ENCODE measurements around the gene MYT1.

DNA sequence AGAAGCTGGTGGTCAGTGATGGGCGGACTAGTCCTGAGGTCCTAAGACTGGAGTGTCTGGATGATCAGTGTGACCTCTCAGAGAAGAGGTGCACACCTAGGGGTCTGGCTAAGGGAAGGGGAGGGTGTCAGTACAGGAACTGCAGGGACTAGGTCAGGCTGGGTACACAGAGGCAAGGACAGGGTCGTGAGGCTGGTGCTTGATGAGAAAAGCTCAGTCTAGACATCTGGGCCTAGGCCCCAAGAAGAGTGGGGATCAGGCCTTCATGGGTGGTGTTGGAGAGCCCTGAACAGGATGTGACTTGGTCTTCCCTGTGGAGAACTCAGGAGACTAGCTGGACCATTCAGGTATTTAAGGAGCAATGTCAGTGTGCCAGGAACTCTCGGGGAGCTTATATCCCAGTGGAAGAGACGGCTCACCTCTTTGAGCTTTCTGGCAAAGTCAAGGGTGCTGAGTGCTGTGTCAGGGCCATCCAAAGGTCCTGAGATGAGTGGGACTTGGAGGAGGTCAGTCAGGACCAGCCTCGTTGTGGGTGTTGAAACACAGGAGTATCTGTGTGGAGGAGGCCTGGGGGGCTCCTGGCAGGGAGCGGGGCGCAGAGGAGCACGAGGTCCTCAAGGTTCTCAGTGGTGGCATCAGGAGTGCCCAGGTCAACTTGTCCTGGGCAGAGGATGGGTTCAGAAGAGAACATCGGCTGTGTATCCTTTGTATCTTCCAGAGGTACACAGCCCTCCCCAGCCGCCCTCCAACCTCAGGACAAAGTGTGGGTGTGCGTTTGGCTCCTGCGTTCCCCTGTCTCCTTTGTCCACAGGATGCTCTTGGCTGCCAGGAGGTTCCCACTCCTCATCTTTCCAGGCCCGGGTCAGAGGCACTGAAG is 13.3 kb upstream of the MYT1 start:
- no peak for TF ChIP-seq POLR2AphosphoS5 (IDR thresholded peaks at IDR 0.05; ENCODE audit: low read depth, low read length)
- no peak for TF ChIP-seq POLR2A (IDR thresholded peaks at IDR 0.05; ENCODE audit: low read depth, low read length)
